GM23338 (cell line): ENCODE results near the gene SLIT1. TPM values are rescaled to one million over a fixed set of nuclear protein-coding genes. Genes with fewer than 3 reads are reported as not detected.

ENCODE experiments used
- ATAC-seq: fragments of 200-7000 bp; cut with Tn5 transposase; 3 replicates; pipeline ENCODE4 v1.9.1; 2020
- DNase-seq: peaks from one replicate; pipeline ENCODE4 v3.0.0-alpha.2; 2015; ENCODE audit warnings: low spot score
- H2AFZ ChIP-seq: fragments of 200-600 bp; sonication (generic); 2 replicates; pipeline ENCODE4 v1.8.0; 2016; ENCODE audit warnings: antibody characterized with exemption, mild to moderate bottlenecking, moderate library complexity
- H3F3A ChIP-seq: fragments of 200-600 bp; sonication (generic); replicated peaks from 2 replicates; pipeline ENCODE4 v1.8.0; 2017; ENCODE audit warnings: antibody characterized with exemption, mixed run types, low read depth
- H3K27ac ChIP-seq: fragments of 200-600 bp; sonication (generic); 2 replicates; pipeline ENCODE4 v1.6.1; 2016; ENCODE audit warnings: low read depth
- H3K27me3 ChIP-seq: fragments of 200-600 bp; sonication (generic); 2 replicates; pipeline ENCODE4 v1.8.0; 2016; ENCODE audit warnings: mild to moderate bottlenecking, mixed run types, moderate library complexity; ENCODE audit not compliant: insufficient read depth
- H3K36me3 ChIP-seq: fragments of 200-600 bp; sonication (generic); 2 replicates; pipeline ENCODE4 v1.8.0; 2016; ENCODE audit warnings: mild to moderate bottlenecking; ENCODE audit not compliant: insufficient read depth
- H3K4me1 ChIP-seq: fragments of 200-600 bp; sonication (generic); 2 replicates; pipeline ENCODE4 v1.8.0; 2016; ENCODE audit warnings: mild to moderate bottlenecking, moderate library complexity; ENCODE audit not compliant: insufficient read depth
- H3K4me2 ChIP-seq: fragments of 200-600 bp; sonication (generic); 2 replicates; pipeline ENCODE4 v1.7.1; 2017; ENCODE audit warnings: mixed run types
- H3K4me3 ChIP-seq: fragments of 200-600 bp; sonication (generic); 2 replicates; pipeline ENCODE4 v1.6.1; 2016; ENCODE audit warnings: mixed run types
- H3K79me2 ChIP-seq: fragments of 200-600 bp; sonication (generic); replicated peaks from 2 replicates; pipeline ENCODE4 v1.8.0; 2017; ENCODE audit warnings: mild to moderate bottlenecking; ENCODE audit not compliant: insufficient read depth
- H3K9me2 ChIP-seq: fragments of 200-600 bp; sonication (generic); 2 replicates; pipeline ENCODE4 v1.8.0; 2017; ENCODE audit not compliant: insufficient read depth
- H4K20me1 ChIP-seq: fragments of 200-600 bp; sonication (generic); replicated peaks from 2 replicates; pipeline ENCODE4 v1.8.0; 2017; ENCODE audit warnings: mild to moderate bottlenecking; ENCODE audit not compliant: insufficient read depth
- H3K27ac Mint-ChIP-seq: 2 replicates; pipeline ENCODE4 v1.8.0; 2020; ENCODE audit warnings: inconsistent platforms, mild to moderate bottlenecking, moderate library complexity, mixed read lengths
- H3K27me3 Mint-ChIP-seq: 3 replicates; pipeline ENCODE4 v1.8.0; 2022; ENCODE audit warnings: low read depth, mild to moderate bottlenecking, moderate library complexity, mixed read lengths, inconsistent platforms; ENCODE audit not compliant: insufficient read depth, poor library complexity
- H3K36me3 Mint-ChIP-seq: 3 replicates; pipeline ENCODE4 v1.8.0; 2021; ENCODE audit warnings: low read depth, mild to moderate bottlenecking, inconsistent platforms, moderate library complexity, mixed read lengths
- H3K4me1 Mint-ChIP-seq: 3 replicates; pipeline ENCODE4 v1.8.0; 2020; ENCODE audit warnings: mild to moderate bottlenecking, inconsistent platforms, mixed read lengths
- H3K4me3 Mint-ChIP-seq: 3 replicates; pipeline ENCODE4 v1.8.0; 2021; ENCODE audit warnings: moderate library complexity, mild to moderate bottlenecking, inconsistent platforms, mixed read lengths
- H3K9me3 Mint-ChIP-seq: 3 replicates; pipeline ENCODE4 v1.8.0; 2020; ENCODE audit warnings: moderate library complexity, mild to moderate bottlenecking, inconsistent platforms, mixed read lengths
- CREB1 ChIP-seq: fragments of 250-450 bp; sonication (Bioruptor Pico); IDR thresholded peaks from 2 replicates; pipeline ENCODE4 v1.5.0; 2020; ENCODE audit warnings: low read depth, mild to moderate bottlenecking, moderate library complexity
- EZH2 ChIP-seq: fragments of 200-600 bp; sonication (generic); IDR thresholded peaks from one replicate; pipeline ENCODE4 v1.8.0; 2017; ENCODE audit warnings: antibody characterized with exemption, mild to moderate bottlenecking, low read depth; ENCODE audit not compliant: unreplicated experiment
- EZH2phosphoT487 ChIP-seq: fragments of 200-600 bp; sonication (generic); IDR thresholded peaks from one replicate; pipeline ENCODE4 v1.8.1; 2018; ENCODE audit warnings: antibody characterized with exemption; ENCODE audit not compliant: unreplicated experiment
- JUNB ChIP-seq: IDR thresholded peaks from one replicate; pipeline ENCODE4 v1.6.1; 2016; ENCODE audit warnings: antibody characterized with exemption; ENCODE audit not compliant: unreplicated experiment
- NANOG ChIP-seq: IDR thresholded peaks from 2 replicates; pipeline ENCODE4 v1.6.1; 2016; ENCODE audit warnings: antibody characterized with exemption, borderline replicate concordance
- POLR2AphosphoS5 ChIP-seq: IDR thresholded peaks from 2 replicates; pipeline ENCODE4 v1.6.1; 2016; ENCODE audit warnings: antibody characterized with exemption, low read depth
- REST ChIP-seq: IDR thresholded peaks from one replicate; pipeline ENCODE4 v1.6.1; 2018; ENCODE audit warnings: antibody characterized with exemption; ENCODE audit not compliant: unreplicated experiment
- STAT1 ChIP-seq: IDR thresholded peaks from one replicate; pipeline ENCODE4 v1.6.1; 2016; ENCODE audit warnings: antibody characterized with exemption; ENCODE audit not compliant: unreplicated experiment
- ZNF114 ChIP-seq: fragments of 250-450 bp; sonication (Bioruptor Pico); IDR thresholded peaks from 2 replicates; pipeline ENCODE4 v1.5.0; 2020; ENCODE audit warnings: mild to moderate bottlenecking, moderate library complexity
- ZNF331 ChIP-seq: fragments of 250-450 bp; sonication (Bioruptor Pico); IDR thresholded peaks from 2 replicates; pipeline ENCODE4 v1.5.0; 2020; ENCODE audit warnings: low read depth, mild to moderate bottlenecking, moderate library complexity
- polyA plus RNA-seq: library from polyadenylated mRNA; unstranded; fragments of >200 nt; fragmentation: Nextera tagmentation; extraction: Ambion mirVana; gene quantifications from 2 replicates; pipeline ENCODE4 v1.2.1, GENCODE V29; 2016
- total RNA-seq: library from RNA; depleted of rRNA; stranded (reverse); fragments of >200 nt; shearing (Covaris generic); gene quantifications from 2 replicates; pipeline ENCODE4 v1.2.3, GENCODE V29; 2014
- TF ChIP-seq, protein P1 (sequence below): IDR thresholded peaks from 2 replicates; pipeline ENCODE4 v1.6.1; 2016; ENCODE audit warnings: antibody characterized with exemption
- TF ChIP-seq, protein P2 (sequence below), 2 experiments: fragments of 200-600 bp in 1 of 2; sonication (generic) in 1 of 2; conservative IDR thresholded peaks; 2 replicates each; pipeline versions ENCODE4 v1.5.1 to v1.6.1; 2016 to 2017; ENCODE audit warnings: antibody characterized with exemption in 2 of 2, low read depth in 2 of 2, mild to moderate bottlenecking in 2 of 2, moderate library complexity in 1 of 2

SLIT1 gene
- total and polyA plus RNA-seq, 2 experiments from 2014 or later = 0.76 to 1.7 TPM

DNA sequence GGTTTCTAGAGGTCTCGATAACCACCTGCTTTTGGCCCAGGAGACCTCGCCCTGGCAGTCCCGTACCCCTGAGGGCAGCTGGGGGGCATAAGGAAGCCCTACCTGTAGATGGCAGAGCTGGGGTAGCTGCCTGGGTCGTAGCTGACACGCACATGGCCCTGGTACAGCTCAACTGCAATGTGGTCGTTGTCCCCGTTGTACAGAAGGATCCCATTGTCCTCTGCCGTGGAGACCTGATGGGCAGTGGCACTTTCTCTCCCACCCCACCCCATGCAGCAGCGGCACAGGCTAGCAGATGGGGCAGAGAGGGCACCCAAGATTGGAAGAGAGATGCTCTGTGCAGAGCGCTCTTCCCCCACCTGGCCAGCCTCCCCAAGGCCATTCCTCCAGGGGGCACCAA, 181.2 kb downstream of the SLIT1 start (continued):
- TF ChIP-seq, protein P1, sequence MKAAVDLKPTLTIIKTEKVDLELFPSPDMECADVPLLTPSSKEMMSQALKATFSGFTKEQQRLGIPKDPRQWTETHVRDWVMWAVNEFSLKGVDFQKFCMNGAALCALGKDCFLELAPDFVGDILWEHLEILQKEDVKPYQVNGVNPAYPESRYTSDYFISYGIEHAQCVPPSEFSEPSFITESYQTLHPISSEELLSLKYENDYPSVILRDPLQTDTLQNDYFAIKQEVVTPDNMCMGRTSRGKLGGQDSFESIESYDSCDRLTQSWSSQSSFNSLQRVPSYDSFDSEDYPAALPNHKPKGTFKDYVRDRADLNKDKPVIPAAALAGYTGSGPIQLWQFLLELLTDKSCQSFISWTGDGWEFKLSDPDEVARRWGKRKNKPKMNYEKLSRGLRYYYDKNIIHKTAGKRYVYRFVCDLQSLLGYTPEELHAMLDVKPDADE = no peak
- TF ChIP-seq ZNF114 (CRISPR knock-in tag) (no peak), REST (no peak), JUNB (no peak), ZNF331 (CRISPR knock-in tag) (no peak), EZH2phosphoT487 (no peak)

GRCh38 chr10:97003804-97004201, 182.0 kb downstream of the SLIT1 start:
- H3K4me1 Mint-ChIP-seq = peaks cover 8% of the 10 kb centered on the region
- no peaks in the 10 kb centered on the region; the same call in 1 of the 2 replicates for H3K4me1 ChIP-seq
- peaks cover 2% of the 10 kb centered on the region for H3K27me3 Mint-ChIP-seq
- no peak overlapping the region for H3K4me3 Mint-ChIP-seq
- H3K4me2 ChIP-seq = no peak overlapping the region
- H3K9me3 Mint-ChIP-seq = peaks cover 17% of the 10 kb centered on the region; the same call in 2 of the 3 replicates
- DNase-seq = no peak
- H3K4me3 ChIP-seq = no peak overlapping the region
- H3F3A ChIP-seq = no peaks in the 10 kb centered on the region
- peaks cover 9% of the 10 kb centered on the region; the same call in 2 of the 3 replicates for H3K36me3 Mint-ChIP-seq
- no peaks in the 10 kb centered on the region for H3K27me3 ChIP-seq
- no peak for ATAC-seq
- no peak overlapping the region for H2AFZ ChIP-seq
- no peak overlapping the region for H3K27ac ChIP-seq
- no peaks in the 10 kb centered on the region for H4K20me1 ChIP-seq
- no peaks in the 10 kb centered on the region for H3K9me2 ChIP-seq
- H3K36me3 ChIP-seq = no peaks in the 10 kb centered on the region; the same call in 1 of the 2 replicates
- no peak overlapping the region for H3K27ac Mint-ChIP-seq
- no peaks in the 10 kb centered on the region for H3K79me2 ChIP-seq
- TF ChIP-seq POLR2AphosphoS5 = no peak
- no peak for TF ChIP-seq NANOG
- no peak for TF ChIP-seq ZNF331 (CRISPR knock-in tag)
- TF ChIP-seq EZH2 = no peak
- no peak for TF ChIP-seq ZNF114 (CRISPR knock-in tag)
- TF ChIP-seq, protein P2, sequence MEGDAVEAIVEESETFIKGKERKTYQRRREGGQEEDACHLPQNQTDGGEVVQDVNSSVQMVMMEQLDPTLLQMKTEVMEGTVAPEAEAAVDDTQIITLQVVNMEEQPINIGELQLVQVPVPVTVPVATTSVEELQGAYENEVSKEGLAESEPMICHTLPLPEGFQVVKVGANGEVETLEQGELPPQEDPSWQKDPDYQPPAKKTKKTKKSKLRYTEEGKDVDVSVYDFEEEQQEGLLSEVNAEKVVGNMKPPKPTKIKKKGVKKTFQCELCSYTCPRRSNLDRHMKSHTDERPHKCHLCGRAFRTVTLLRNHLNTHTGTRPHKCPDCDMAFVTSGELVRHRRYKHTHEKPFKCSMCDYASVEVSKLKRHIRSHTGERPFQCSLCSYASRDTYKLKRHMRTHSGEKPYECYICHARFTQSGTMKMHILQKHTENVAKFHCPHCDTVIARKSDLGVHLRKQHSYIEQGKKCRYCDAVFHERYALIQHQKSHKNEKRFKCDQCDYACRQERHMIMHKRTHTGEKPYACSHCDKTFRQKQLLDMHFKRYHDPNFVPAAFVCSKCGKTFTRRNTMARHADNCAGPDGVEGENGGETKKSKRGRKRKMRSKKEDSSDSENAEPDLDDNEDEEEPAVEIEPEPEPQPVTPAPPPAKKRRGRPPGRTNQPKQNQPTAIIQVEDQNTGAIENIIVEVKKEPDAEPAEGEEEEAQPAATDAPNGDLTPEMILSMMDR (conservative IDR thresholded peaks at IDR 0.05; ENCODE audit: low read depth in 2 of 2) = no peak
- TF ChIP-seq, protein P1 = no peak
- TF ChIP-seq STAT1 = no peak
- TF ChIP-seq EZH2phosphoT487 = no peak
- no peak for TF ChIP-seq CREB1 (CRISPR knock-in tag)
